Midbrain (tissue), 1 donor: Measurements from ENCODE around the gene TGFB3.

Experiments used
- DNase-seq: peaks from one replicate; lab custom pipeline; 2025; lab: John Stamatoyannopoulos, UW

Gene TGFB3

GRCh38 chr14:75987201-75987970, 5.6 kb upstream of the TGFB3 start:
- no peak for DNase-seq

GRCh38 chr14:75986439-75986765, 4.6 kb upstream of the TGFB3 start:
- DNase-seq, result no peak

GRCh38 chr14:75985618-75986438, 4.0 kb upstream of the TGFB3 start, which contains the start of gene IFT43:
IFT43 (plus strand) TSS chr14:75985763; CDS start chr14:75985787, 24 bp downstream.
- peak; percentile 91 for DNase-seq

GRCh38 chr14:75984674-75985073, 2.9 kb upstream of the TGFB3 start:
- DNase-seq, result no peak

GRCh38 chr14:75983019-75983358, 1.2 kb upstream of the TGFB3 start:
- no peak for DNase-seq

GRCh38 chr14:75982266-75983018, 647 bp upstream of the TGFB3 start:
- peak; percentile 87 for DNase-seq

GRCh38 chr14:75980856-75981255, 939 bp downstream of the TGFB3 start:
- DNase-seq, result no peak

GRCh38 chr14:75979648-75980565, 1.9 kb downstream of the TGFB3 start:
- DNase-seq, result peak; percentile 32

GRCh38 chr14:75979071-75979571, 2.7 kb downstream of the TGFB3 start:
- DNase-seq, result peak; percentile 47

- DNase-seq, result no peak
Observed at GRCh38 chr14:75978249-75978731, 3.5 kb downstream of the TGFB3 start.

GRCh38 chr14:75977582-75977943, 4.2 kb downstream of the TGFB3 start:
- no peak for DNase-seq

GRCh38 chr14:75976826-75977581, 4.8 kb downstream of the TGFB3 start:
- DNase-seq, result peak; percentile 5

- DNase-seq, result no peak
Observed at GRCh38 chr14:75972801-75973421, 8.9 kb downstream of the TGFB3 start.

GRCh38 chr14:75971509-75971908, 10.3 kb downstream of the TGFB3 start:
- no peak for DNase-seq

- no peak for DNase-seq
Observed at GRCh38 chr14:75970989-75971388, 10.8 kb downstream of the TGFB3 start.

- no peak for DNase-seq
Observed at GRCh38 chr14:75969891-75970290, 11.9 kb downstream of the TGFB3 start.

GRCh38 chr14:75969126-75969525, 12.7 kb downstream of the TGFB3 start:
- no peak for DNase-seq

GRCh38 chr14:75968456-75968855, 13.3 kb downstream of the TGFB3 start:
- no peak for DNase-seq

- DNase-seq, result no peak
Observed at GRCh38 chr14:75967866-75968265, 13.9 kb downstream of the TGFB3 start.

GRCh38 chr14:75961662-75962061, 20.1 kb downstream of the TGFB3 start:
- DNase-seq, result no peak
